NCI-H2107 treated with DMSO at 0.1 percent for 48 hours (cell line): ENCODE results near the gene SRL.
"Not testable (repeated sequence)": the region's sequence is repeated elsewhere in the genome, so short reads cannot be mapped to it uniquely, and the experiment has no call there.

Experiments
- DNase-seq: peaks from one replicate; lab custom pipeline; 2025; ENCODE audit not compliant: unreplicated experiment; lab: John Stamatoyannopoulos, UW

Gene SRL

DNA sequence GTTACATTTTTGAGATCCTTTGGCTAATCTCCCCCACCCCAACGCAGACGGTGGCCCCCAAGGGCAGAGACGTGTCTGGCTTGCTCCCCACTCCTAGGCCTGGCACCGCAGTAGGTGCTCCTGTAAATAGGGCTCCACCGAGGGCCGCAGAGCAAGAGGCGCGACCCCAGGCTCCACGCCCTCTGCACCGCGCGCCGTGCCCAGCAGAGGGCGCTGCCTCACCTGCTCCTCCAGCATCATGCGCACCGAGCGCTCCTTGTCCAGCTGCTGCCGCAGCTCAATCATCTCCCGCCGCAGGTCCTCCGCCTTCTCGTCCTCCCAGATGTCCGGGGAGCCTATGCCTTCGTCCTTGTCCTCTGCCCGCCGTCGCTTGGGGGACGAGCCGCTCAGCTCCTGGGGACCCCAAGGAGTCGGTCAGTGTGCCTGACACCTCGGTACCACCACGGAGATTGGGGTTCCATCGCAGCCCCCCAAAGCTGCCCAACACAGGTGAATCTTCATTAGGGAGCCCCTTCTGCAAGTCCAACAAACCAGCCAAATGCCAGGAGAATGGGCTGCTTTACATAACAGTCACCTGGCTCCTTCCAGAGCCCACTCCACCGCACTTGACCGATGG, 19.8 kb upstream of the SRL start:
- no peak for DNase-seq

DNA sequence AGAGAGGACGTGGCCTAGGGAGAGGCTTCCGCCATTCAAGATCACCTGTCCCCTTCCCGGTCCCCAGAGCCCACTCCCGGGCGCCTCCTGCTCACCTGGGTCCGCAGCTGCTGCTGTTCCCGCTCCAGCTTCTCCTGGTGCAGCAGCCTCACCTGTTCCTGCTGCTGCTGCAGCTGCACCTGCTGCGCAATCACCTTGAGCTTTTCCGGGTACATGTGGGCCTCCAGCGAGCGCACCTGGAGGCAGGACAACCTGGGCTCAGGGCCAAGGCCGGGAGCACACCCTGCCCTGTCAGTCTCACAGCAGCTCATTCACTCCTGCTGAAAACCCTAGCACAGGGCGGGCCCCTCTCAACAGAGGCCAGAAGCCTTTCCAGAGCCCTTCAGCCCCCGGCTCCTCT, 18.5 kb upstream of the SRL start:
- DNase-seq, result peak; percentile 94

DNA sequence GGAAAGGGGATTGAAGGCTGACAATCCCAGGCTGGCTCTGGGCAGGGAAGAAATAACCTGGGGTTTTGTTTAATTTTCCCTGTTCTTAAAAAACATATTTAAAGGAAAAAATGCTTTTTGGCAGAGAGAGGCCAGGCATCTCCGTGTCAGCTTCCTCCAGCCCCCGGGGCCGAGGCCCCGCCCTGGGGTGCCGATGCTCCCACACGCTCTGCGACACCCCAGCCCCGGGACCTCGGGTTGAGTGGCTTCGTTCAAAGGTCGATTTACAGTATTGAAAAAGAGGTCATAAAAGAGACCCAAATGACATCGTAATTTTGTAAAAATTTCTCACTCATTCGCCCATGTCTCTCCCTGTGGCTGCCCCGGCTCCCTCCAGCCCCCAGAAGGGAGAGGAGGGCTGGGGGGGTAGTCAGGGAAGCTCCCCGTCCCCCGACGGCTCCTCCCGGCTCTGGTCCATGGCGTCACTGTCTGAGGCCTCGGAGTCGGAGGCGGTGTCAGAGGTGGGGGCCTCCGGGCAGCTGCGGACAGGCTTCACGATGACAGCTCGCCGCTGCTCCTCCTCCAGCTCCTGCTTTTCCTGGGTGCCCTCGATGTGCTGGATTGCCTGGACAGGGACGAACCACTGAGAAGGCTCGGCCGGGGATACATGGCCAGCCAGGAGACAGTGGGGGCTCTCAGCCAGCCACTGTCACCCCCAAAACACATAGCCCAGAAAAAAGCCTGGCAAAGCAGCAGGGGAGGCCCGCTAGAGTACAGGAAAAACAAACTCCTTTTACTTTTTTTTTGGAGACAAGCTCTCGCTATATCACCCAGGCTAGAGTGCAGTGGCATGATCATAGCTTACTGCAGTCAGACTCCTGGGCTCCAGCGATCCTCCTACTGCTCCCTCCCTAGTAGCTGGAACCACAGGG, 16.0 kb upstream of the SRL start:
- DNase-seq, result no peak

DNA sequence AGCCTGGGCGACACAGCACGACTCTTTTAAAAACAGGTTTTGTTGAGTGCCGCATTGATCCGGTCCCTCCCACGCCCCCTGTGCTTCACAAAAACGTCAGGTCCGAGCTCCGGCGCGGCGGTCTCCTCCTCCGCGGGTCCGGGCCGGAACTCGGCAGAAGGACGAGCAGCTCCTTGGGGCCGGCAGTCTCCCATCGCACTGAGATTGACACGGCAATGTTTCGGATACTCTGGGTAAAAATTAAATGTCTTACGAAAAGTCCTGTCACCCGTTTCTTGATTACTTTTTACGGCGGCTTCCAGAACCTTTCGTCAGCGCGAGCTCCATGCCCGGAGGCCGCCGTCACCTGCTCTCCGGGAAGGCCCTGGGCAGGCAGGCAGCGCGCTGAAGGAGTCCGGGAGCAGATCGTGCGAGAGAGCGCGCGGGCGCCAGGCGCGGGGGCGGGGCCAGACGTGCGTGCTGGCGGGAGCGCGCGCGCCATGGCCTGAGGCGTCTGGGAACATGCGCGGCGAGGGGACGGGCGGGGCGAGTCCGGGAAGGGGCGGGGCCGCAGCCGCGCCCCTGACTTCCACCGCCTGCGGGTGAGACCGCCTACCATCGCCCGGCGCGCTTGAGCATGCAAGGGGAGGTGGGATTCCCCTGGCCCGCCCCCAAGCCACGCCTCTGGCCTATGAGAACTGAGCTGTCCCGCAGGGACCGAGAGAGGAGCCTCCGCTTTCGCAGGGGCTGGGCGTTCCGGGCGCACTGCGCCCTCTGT, 11.7 kb upstream of the SRL start:
- peak; percentile 98 for DNase-seq

DNA sequence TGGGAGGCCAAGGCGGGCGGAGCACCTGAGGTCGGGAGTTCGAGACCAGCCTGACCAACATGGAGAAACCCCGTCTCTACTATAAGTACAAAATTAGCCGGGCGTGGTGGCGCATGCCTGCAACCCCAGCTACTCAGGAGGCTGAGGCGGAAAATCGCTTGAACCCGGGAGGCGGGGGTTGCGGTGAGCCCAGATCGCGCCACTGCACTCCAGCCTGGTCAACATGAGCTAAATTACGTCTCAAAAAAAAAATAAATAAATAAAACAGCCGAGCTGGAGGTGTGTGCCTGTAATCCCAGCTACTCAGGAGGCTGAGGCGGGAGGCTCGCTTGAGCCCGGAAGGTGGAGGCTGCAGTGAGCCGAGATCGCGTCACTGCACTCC, 11.1 kb upstream of the SRL start:
- DNase-seq, result not testable (repeated sequence)

DNA sequence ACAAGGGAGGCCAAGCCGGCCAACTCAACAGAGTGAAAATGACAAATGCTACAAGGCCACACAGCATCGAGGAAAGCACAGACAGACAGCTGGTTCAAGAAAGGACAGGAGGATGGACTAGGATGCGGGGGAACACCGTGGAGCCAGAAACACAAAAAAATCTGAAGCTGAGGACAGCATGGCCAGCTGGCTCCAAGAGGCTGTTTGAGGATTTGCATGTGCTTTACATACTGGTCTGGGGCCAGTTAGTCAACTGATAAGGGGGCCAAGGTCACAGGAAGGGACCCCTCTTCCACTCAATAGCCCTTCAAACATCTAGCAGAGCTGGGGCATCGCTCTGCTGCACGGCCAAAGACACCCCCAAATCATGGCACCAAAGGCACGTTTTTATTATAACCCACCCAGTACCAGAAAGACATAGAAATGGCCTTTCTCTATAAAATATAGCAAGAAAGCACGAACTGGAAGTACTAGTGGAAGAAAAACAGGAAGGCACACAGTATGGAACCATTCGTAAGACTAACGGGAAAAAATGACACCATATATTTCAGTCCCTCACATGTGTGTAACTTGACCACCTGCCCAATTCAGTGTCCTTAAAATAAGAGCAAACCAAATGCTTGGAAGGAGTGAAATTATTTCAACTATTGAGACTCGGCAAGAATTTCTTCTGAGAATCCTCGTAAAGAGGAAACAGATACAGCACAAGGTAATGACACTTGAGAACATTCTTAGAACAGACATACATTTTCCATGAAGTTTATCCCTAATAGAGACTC, 7.8 kb upstream of the SRL start:
- no peak for DNase-seq

DNA sequence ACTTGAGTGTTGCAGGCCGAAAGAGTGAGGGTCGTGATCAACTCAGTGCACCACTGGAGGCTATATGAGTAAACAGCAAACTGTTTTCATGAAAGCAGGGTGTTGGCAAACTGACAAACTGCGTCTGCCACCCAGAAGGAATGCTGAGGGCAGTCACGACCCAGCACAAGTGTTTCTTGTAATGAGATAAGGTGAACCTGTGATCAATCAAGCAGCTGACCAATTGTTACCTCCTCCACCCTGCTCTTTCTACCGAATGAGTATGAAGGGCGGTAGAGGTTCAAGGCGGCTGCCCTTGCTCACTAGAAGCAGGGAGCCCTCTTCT, 5.5 kb upstream of the SRL start:
- no peak for DNase-seq

DNA sequence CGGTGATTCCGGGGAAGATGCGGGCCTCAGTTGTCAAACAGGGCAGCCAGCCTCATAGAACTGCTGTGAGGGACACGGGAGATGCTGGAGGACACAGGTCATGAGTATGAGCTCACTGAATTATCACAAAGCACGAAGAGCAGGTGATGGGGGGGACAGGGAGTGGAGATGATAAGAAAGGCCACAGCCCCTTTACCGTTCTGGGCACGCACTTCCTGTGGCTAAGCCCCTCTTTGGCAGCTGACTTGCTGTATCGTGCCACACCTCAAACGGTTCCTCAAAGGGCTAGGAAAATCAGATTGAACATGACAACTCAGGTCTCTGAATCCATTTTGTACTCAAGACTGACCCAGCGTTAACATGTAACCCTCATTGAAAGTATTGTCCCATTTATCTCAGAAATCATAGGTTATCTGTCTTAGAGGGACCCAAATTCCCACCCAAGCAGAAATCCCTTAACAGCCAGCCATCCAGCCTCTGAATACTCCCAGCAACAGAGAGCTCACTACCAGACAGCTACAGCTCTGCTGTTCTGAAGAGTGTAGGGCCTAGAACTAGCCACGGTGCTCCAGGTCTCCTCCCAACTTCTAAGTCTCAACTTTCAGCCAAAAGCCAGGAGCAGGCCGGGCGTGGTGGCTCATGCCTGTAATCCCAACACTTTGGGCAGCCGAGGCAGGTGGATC, 5.0 kb upstream of the SRL start:
- peak; percentile 26 for DNase-seq

DNA sequence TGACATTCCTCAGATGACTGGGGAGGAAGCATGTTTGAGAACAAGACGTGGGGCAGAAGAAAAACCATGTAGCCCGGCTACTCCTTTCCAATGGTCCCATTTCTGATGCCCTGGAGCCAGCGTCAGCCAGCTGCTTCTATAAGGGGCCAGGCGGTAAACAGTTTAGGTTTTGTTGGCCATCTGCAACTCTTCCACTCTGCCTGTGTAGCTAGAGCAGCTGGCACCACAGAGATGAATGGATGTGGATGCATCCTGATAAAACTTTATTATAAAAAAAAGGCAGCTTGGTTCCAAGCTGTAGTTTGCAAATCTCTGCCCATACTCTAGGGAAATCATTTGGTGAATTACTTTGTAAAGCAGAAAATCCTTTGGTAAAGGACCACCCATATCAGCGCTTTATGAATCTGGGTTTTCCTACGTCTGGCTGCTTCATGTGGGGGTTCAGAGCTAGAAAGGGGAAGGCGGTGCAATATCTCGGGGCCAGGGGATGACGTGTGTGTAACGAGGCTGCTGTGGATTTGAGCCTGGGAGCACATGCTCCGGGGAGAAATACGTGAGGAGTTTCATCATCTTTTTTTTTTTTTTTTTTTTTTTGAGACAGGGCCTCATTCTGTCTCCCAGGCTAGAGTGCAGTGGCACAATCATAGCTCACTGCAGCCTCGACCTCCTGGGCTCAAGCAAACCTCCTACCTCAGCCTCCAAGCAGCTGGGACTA, 3.4 kb upstream of the SRL start:
- DNase-seq, result peak; percentile 40

DNA sequence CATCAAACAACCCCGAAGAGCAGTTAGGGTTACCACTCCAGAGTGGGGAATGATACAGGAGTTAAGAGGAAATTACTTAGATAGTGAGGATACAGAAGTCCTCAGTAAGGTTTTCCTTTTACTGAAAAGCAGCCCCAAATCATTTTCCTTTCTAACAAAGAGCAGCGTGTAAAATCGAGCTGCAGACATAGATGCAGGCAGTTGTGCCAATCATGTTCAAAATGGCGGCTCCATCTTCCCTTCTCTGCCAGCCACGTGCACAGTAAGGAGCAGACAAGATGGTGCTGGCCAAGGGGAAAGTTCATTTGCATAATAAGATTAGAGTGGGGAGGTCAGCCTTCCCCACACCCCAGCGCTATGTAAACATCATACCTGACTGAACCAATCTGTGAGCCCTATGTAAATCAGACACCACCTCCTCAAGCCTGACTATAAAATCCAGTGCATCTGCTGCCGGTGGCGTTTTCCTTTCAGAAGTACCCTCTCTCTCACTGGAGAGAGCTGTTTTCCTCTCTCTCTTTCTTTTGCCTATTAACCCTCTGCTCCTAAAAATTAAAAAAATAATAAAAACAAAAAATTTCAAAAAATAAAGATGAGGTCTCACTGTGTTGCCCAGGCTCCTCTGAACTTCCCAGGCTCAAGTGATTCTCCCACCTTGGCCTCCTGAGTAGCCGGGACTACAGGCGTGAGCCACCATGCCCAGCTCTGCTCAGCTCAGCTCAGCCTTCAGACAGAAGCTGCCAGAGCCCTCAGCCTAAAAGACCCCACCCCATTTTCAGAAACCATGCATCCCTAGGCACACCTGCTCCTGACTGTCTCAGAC, 2.6 kb upstream of the SRL start:
- peak; percentile 8 for DNase-seq

DNA sequence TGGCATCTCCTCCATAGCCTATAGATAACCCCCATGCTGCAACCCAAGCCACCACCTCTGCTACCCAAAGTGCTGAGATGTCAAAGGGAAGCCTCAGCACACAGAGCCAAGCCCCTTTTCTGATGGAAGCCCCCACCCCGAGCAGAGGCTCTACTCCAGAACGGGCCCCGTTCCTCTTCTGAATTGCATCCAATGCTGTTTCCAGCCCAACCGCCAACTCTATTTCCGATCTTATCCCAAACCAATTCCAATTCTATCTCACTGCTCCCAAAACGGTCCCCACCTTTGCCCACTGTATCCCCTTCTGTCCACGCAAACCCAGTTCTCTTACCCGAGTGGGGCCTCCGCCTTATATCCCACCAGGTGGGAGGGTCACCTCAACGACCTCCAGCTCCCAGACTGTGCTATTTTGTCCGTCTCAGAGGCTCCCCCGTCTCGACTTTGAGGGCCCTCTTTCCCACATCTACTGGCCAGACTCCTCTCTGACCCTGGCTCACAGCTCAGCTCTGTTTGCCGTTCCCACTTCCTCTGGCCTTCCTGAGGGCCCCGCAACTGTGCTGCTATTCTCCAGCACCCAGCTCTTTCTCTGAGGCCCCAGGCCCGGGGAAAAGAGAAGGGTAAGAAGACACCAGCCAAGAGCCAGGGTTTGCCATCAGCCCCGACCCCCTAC, 487 bp downstream of the SRL start:
- DNase-seq, result no peak

DNA sequence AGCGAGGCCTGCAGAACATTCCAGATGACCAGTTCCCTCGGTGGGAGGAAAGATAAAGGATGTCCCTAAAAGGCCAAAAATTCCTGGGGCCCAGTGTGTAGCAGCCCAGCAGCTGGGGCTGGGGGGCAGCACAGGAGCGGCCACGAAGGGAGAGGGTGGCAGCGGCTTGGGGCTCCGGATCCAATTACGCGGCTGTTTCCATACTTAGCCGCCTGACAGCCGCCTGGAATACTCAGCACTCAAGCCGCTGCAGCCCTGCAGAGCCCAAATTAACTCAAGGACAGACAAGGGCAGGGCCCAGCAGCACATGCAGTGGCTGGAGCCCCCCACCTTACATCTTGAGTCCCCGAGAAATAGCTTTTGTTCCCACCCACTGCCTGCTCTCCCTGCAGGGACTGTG, 1.3 kb downstream of the SRL start:
- peak; percentile 50 for DNase-seq

DNA sequence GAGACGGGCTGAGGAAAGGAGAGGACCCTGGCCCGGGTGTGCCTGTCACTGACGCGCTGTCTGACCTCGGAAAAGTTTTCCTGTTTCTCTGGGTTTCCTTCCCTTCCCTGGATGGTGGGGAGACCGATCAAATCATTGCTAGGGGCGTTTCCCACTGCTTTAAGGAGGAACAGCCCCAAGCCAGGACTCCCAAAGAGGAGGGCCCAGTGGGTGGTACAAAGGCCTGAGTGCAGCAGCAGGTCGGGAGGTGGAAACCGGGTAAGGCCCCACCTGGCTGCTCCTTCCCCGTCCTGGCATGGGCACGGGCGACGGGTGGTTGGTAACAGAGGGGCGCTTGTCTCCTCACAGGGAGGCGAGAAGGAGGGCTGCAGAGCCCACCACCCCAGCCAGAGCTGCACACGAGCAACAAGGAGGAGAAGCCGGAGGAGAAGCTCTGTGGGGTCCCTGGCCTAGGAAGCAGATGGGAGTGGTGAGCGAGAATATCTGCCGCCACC, 2.2 kb downstream of the SRL start:
- DNase-seq, result no peak

DNA sequence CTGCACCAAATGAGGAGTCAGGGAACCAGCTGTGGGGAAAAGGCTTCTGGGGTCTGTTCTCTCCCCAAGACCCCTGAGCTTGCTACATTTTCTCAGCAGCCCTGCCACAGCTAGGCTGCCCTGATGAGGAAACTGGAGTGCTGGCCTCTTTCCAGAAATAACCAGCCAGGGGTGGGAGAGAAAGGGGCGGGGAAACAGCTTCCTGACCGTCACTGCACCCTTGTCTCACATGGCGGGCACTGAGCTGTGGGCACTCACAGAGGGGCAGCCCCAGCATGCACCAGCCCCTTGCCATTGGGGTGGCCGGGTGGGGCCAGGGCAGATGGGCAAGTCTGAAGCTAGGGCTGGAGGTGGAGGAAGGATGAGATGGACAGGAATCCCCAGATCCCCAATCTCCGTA, 2.9 kb downstream of the SRL start:
- no peak for DNase-seq

DNA sequence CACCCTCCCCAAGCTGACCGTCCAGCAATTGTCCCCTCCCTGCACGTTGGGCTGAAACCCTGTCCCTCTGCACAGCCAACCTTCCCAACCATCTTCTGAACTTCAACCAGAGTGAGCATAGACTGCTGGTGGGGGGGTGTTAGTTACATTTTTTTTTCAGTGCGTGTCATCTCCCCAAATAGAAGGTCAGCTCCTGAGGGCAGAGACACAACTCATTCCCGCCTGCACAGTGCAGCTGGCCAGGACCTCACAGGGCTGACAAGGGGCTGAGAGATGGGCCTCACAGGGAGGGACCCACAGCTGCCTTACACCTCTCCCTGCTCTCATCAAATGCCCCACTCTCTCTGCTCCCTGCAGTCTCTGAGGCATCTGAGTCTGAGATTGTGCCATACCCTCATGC, 8.4 kb downstream of the SRL start:
- DNase-seq, result no peak

DNA sequence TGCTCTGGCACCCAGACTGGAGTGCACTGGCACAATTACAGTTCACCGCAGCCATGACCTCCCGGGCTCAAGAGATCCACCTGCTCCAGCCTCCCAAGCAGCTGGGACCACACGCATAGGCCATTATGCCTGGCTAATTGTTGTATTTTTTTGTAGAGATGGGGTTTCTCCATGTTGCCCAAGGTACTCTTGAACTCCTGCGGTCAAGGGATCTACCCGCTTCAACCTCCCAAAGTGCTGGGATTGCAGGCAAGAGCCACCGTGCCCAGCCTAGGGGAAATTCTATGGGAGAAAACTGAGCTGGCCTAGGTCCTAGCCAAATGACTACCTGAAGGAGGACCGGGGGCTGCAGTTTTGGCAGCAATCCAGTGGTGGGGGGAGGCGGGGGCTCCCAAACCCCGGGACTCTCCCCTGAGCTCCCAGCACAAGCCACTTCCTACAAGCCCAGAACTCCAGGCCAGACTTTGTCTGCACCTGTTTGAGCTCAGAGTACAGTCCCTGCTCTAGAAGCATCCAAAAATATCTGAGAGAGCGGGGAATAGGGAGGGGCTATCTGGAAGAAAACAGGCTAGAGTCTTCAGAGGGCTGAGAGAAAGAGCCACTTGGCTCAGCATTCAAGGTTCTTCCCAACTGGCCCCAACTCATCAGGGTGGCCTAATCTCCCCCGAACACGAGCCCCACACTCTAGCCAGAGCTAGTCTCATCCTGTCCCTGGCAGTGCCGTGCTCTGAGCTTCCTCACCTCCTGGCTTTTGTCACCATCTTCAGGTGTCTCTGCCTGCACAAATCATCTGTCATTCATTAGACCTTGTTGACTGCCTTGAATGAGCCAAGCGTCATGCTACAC, 9.1 kb downstream of the SRL start:
- no peak for DNase-seq

DNA sequence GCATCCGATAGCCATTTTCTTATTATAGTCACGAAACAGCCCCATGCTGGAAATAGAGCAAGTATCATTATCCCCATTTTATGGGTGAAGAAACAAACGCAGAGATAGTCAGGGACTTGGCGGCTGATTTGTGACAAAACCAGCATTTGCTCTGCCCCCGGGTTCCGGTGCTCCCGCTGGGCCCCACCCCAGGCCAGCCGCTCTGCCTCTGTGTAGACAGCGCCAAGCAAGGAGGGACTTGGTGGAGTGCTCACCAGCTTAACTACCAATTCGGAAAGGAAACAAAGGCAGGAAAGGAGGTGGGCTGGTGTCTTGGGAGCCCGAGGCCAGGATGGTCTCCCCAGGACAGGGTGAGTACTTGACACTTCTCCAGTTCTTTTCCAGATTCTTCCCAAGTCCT, 10.0 kb downstream of the SRL start:
- no peak for DNase-seq

DNA sequence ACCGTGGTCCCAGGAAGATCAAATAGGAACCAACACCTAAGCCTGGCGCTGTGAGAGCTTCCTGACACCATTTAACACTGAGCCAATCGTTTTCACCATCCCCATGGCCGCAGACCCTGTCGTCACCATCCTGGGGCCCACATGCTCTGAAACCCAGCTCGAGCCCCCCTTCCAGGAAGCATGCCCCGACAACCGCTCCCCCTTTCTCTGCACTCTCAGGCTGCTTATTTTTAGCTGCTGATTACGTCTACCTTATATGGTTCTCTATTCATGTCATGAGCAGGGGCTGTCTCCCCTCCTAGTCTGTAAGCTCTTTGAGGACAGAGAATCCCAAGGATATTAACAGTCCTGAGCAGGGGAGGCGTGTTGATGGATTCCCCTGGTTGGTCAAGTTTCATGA, 10.5 kb downstream of the SRL start:
- no peak for DNase-seq
